ENCODE measurements around the gene APLN.
A peak's percentile ranks its signal among the peaks of the same experiment; 100 is the strongest.

Gene APLN

GRCh38 chrX:129612396-129612795, 42.4 kb downstream of the APLN start:
- no peak overlapping the region for H3K27ac ChIP-seq

GRCh38 chrX:129609395-129609794, 45.4 kb downstream of the APLN start:
- no peak for TF ChIP-seq ZFX (IDR thresholded peaks at IDR 0.05)
- TF ChIP-seq CTCF (conservative IDR thresholded peaks at IDR 0.05) = no peak; the same call in none of the 2 replicates
- no peak overlapping the region for H3K27ac ChIP-seq

More at GRCh38 chrX:129612396-129612795, 42.4 kb downstream of the APLN start:
- no peak for TF ChIP-seq CTCF (conservative IDR thresholded peaks at IDR 0.05)
- no peak for TF ChIP-seq ZFX (IDR thresholded peaks at IDR 0.05)

- H3K27ac ChIP-seq = no peak overlapping the region
- TF ChIP-seq ZFX (IDR thresholded peaks at IDR 0.05) = no peak
- no peak for TF ChIP-seq CTCF (conservative IDR thresholded peaks at IDR 0.05)
Observed at GRCh38 chrX:129608496-129608895, 46.3 kb downstream of the APLN start.

- no peak overlapping the region for H3K27ac ChIP-seq
- TF ChIP-seq ZFX (IDR thresholded peaks at IDR 0.05) (no peak), CTCF (conservative IDR thresholded peaks at IDR 0.05) (peak; percentile 66)
Observed at GRCh38 chrX:129606918-129607317, 47.8 kb downstream of the APLN start.

GRCh38 chrX:129600981-129601424, 53.8 kb downstream of the APLN start:
- no peak overlapping the region for H3K27ac ChIP-seq

GRCh38 chrX:129599996-129600395, 54.8 kb downstream of the APLN start:
- no peak for TF ChIP-seq ZFX (IDR thresholded peaks at IDR 0.05)
- H3K27ac ChIP-seq = no peak overlapping the region

More at GRCh38 chrX:129600981-129601424, 53.8 kb downstream of the APLN start:
- TF ChIP-seq CTCF (conservative IDR thresholded peaks at IDR 0.05) (peak; percentile 74), ZFX (IDR thresholded peaks at IDR 0.05) (no peak)

GRCh38 chrX:129599499-129599898, 55.3 kb downstream of the APLN start:
- no peak overlapping the region for H3K27ac ChIP-seq
- TF ChIP-seq CTCF (conservative IDR thresholded peaks at IDR 0.05) (no peak), ZFX (IDR thresholded peaks at IDR 0.05) (no peak)

GRCh38 chrX:129597905-129598304, 56.9 kb downstream of the APLN start:
- TF ChIP-seq CTCF (conservative IDR thresholded peaks at IDR 0.05) = no peak

More at GRCh38 chrX:129597905-129598304, 56.9 kb downstream of the APLN start:
- no peak overlapping the region for H3K27ac ChIP-seq

Data from C4-2B (cell line).